ENCODE data around the gene TTYH3. TPM values are rescaled to one million over a fixed set of nuclear protein-coding genes. Genes with fewer than 3 reads are reported as not detected.

Gene TTYH3
- total and polyA plus RNA-seq, 2 of the 8 experiments (the other 6 are each of a cell fraction or from before 2014, with no cell fraction given): 66.2 to 169 TPM

DNA sequence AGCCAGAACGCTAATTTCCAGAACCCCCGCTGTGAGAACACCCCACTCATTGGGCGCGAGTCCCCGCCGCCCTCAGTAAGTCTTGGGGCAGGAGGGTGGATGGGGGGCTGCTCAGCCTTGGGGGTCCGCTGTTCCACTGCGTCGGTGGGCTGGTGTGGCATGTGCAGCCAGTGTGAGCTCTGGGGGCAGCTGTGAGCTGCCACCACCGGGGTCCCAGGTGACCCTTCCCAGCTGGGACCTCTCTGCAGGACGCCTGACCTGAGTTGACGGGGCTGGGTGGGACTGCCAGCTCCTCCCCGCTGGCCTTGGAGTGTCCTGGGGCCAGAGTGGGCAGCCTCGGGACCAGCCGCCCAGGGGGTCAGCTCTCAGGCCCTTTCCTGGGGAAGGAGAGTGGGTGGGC is 27.2 kb downstream of the TTYH3 start (continued):
- TF ChIP-seq CHD1 (IDR thresholded peaks at IDR 0.05; ENCODE audit: low read depth, low read length): no peak

Measured in H1 (cell line).